Activated CD8-positive, alpha-beta T cell treated with anti-CD3 and anti-CD28 coated beads for 36 hours (primary cell): Measurements from ENCODE around the gene NOP10. TPM values are rescaled to one million over a fixed set of nuclear protein-coding genes. Genes with fewer than 3 reads are reported as not detected.
A peak's percentile ranks its signal among the peaks of the same experiment; 100 is the strongest.

Experiments
- ATAC-seq: fragments of 200-7000 bp; cut with Tn5 transposase; one replicate; pipeline ENCODE4 v1.10.0; 2021; ENCODE audit warnings: mild to moderate bottlenecking, moderate library complexity
- CTCF ChIA-PET: fragments of 350-600 bp; sonication (Branson Sonifier 250); formaldehyde crosslinking; loops from one replicate; lab custom pipeline; 2021; ENCODE audit warnings: antibody characterized with exemption; lab: Charles Lee
- POLR2A ChIA-PET: fragments of 350-600 bp; sonication (Branson Sonifier 250); formaldehyde crosslinking; loops from one replicate; lab custom pipeline; 2021; ENCODE audit warnings: antibody characterized with exemption; lab: Charles Lee
- DNase-seq: peaks from one replicate; pipeline ENCODE4 v3.0.0-alpha.2; 2020
- H3K27ac Mint-ChIP-seq: one replicate; pipeline ENCODE4 v1.8.0; 2021; ENCODE audit warnings: mild to moderate bottlenecking, mixed read lengths
- H3K27me3 Mint-ChIP-seq: one replicate; pipeline ENCODE4 v1.8.0; 2021; ENCODE audit warnings: mixed read lengths
- H3K36me3 Mint-ChIP-seq: one replicate; pipeline ENCODE4 v1.8.0; 2021; ENCODE audit warnings: low read depth, mixed read lengths
- H3K4me1 Mint-ChIP-seq: one replicate; pipeline ENCODE4 v1.8.0; 2021; ENCODE audit warnings: low read depth, mixed read lengths
- H3K4me3 Mint-ChIP-seq: one replicate; pipeline ENCODE4 v1.8.0; 2021; ENCODE audit warnings: mild to moderate bottlenecking, moderate library complexity, mixed read lengths
- H3K9me3 Mint-ChIP-seq: one replicate; pipeline ENCODE4 v1.8.0; 2021; ENCODE audit warnings: mixed read lengths
- intact Hi-C: fragments of 100-400 bp; cut with micrococcal nuclease; formaldehyde crosslinking; loops from one replicate; pipeline ENCODE4 v1.10.0; 2022
- total RNA-seq, 2 experiments: library from RNA; stranded (reverse); gene quantifications; one replicate each; pipeline ENCODE4 v1.2.3, GENCODE V29; 2021
- TF ChIP-seq, protein P1 (sequence below): fragments of 200-600 bp; IDR thresholded peaks from one replicate; pipeline ENCODE4 v1.8.0; 2022; ENCODE audit warnings: antibody characterized with exemption, mild to moderate bottlenecking

The NOP10 gene
- total RNA-seq, 2 experiments from 2014 or later: 225 to 226 TPM

DNA sequence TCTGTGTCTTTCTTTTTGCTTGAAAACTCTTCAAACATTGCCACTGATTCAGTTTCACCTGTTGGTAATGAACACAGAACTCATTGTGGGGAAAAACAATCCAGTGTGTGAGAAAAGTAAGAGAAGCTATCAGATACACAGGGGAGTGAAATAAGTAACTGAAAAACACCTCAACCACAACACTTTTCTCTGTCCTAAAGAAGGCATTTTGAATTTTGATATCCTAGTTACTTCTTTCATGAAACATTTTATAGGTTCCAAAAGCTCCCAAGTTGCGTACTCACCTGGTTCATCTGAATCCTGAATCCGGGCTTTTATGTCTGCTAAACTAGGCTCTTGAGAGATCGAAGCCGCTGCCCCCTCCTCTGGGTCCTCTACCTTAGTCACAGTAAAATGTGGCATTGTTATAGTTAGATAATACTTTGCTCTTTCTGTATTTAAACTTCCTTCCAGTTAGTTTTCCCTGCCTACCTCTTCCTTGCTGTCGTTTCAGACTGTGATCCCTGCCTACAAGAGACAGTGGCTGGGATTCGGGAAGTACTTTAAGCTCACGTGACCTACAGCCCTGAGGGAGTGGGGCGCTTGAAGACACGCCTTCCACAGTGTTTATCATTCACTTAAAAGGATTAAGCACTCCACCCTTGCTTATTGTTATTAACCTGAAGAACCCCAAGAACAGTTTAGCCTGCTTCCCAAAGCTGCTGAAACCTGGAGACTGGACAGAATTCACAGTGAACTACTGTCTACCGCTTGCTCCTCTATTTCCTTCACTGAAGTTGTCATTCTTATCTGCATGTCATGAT, 24.5 kb downstream of the NOP10 start:
- CTCF ChIA-PET: interaction anchor here (1.2 to 3.5 kb wide), 7 partner anchors 10 to 77 kb away, joined by 3 to 23 read pairs (median 7); partner anchors contain the start of genes LPCAT4 and SLC12A6
- peaks cover 50% of the 10 kb centered on the region for H3K4me1 Mint-ChIP-seq
- no peaks in the 10 kb centered on the region for H3K9me3 Mint-ChIP-seq

DNA sequence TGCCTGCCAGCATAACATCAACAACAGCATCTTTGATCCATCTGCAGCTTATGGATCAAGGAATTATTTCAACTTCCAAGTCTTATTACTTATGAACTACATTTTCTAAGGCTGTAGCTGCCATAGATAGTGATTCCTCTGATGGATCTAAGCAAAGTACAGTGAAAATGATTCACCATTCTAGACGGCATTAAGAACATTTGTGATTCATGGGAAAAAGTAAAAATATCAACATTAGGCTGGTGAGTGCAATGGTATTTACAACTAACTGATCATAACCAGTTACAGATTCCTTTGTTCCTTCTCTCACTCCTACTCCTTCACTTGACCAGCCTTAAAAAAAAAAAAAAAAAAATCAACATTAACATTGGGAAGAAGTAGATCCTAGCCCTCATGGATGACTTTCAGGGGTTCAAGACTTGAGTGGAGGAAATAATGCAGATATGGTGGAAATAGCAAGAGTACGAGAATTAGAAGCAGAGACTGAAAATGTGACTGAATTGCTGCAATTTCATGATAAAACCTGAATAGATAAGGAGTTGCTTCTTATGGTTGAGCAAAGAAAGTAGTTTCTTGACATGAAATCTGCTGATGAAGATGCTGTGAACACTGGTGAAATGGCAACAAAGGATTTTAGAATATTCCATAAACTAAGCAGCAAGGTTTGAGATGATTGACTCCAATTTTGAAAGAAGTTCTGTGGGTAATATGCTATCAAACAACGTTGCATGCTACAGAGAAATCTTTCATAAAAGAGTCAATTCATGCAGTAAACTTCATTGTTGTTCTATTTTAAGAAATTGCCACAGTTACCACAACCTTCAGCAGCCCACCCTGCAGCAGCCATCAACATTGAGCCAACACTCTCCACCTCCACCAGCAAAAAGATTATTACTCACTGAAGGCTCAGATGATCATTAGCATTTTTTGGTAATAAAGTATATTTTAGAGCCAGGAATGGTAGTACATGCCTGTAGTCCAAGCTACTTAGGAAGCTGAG, 28.1 kb downstream of the NOP10 start:
- TF ChIP-seq, protein P1, sequence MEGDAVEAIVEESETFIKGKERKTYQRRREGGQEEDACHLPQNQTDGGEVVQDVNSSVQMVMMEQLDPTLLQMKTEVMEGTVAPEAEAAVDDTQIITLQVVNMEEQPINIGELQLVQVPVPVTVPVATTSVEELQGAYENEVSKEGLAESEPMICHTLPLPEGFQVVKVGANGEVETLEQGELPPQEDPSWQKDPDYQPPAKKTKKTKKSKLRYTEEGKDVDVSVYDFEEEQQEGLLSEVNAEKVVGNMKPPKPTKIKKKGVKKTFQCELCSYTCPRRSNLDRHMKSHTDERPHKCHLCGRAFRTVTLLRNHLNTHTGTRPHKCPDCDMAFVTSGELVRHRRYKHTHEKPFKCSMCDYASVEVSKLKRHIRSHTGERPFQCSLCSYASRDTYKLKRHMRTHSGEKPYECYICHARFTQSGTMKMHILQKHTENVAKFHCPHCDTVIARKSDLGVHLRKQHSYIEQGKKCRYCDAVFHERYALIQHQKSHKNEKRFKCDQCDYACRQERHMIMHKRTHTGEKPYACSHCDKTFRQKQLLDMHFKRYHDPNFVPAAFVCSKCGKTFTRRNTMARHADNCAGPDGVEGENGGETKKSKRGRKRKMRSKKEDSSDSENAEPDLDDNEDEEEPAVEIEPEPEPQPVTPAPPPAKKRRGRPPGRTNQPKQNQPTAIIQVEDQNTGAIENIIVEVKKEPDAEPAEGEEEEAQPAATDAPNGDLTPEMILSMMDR: no peak
- no peak for DNase-seq
- Mint-ChIP-seq H3K9me3 (no peaks in the 10 kb centered on the region), H3K36me3 (peaks cover 18% of the 10 kb centered on the region), H3K4me3 (peak overlapping the region; percentile 45), H3K4me1 (peaks cover 51% of the 10 kb centered on the region), H3K27me3 (no peaks in the 10 kb centered on the region), H3K27ac (peak overlapping the region; percentile 55)
- ChIA-PET CTCF (interaction anchor here (1.1 to 2.5 kb wide), 5 partner anchors 9 to 86 kb away, joined by 3 to 10 read pairs (median 6); partner anchors contain the start of genes LPCAT4, NOP10 and NUTM1), POLR2A (interaction anchor here (0.7 to 1.2 kb wide), 3 partner anchors 8 to 20 kb away, joined by 3 read pairs; no protein-coding TSS in a partner anchor)
- intact Hi-C loops: no loop called here
- no peak for ATAC-seq

More for the DNA sequence above, 24.5 kb downstream of the NOP10 start:
- POLR2A ChIA-PET: interaction anchor here (0.6 to 2.1 kb wide), 8 partner anchors 8 to 32 kb away, joined by 3 to 18 read pairs (median 5); no protein-coding TSS in a partner anchor
- DNase-seq: peak; percentile 51
- ATAC-seq: peak; percentile 76
- peaks cover 17% of the 10 kb centered on the region for H3K36me3 Mint-ChIP-seq
- H3K27ac Mint-ChIP-seq: peak overlapping the region; percentile 91
- H3K4me3 Mint-ChIP-seq: peak overlapping the region; percentile 86
- TF ChIP-seq, protein P1: no peak
- intact Hi-C loops: no loop called here
- no peaks in the 10 kb centered on the region for H3K27me3 Mint-ChIP-seq

DNA sequence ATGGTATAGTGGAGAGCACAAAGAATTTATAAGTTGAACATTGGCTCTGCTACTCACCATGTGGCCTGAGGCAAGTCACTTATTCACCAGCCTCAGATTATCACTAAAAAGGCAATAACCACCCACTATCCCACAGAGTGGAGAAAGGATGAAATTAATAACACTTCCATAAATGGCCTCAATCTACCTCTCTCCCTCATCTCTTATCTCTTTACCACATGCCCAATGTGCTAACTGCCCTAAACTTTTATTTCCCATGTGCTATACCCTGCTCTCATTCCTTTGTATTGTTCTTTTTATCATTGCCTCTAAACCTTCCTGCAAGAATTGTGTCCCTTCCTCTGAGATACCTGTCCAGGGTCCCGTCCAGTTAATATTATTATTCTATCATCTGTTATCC, 31.4 kb downstream of the NOP10 start:
- no peak overlapping the region for H3K4me3 Mint-ChIP-seq
- CTCF ChIA-PET: no interaction called here

DNA sequence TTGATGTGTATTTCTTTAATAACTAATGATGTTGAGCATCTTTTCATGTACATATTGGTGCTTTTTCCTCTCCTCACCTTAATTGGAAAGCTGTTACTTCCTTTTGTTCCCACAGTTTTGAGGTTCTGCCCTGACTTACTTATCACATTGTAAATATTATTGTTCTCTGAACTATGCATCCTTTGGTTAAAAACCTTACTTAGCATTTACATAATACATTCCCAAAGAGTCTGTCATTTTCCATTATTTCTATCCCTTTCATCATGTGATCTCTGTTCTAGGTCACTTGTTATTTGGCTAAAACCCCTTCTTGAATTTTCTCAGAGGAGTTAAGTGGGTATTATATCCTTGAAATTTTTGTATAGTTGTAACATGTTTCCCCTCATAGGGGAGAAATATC, 38.3 kb downstream of the NOP10 start:
- Mint-ChIP-seq H3K4me3 (no peak overlapping the region), H3K27me3 (no peaks in the 10 kb centered on the region), H3K27ac (no peak overlapping the region), H3K4me1 (peaks cover 55% of the 10 kb centered on the region), H3K9me3 (peaks cover 2% of the 10 kb centered on the region), H3K36me3 (peaks cover 23% of the 10 kb centered on the region)
- ChIA-PET POLR2A (no interaction called here), CTCF (interaction anchor here (0.5 to 1.4 kb wide), 2 partner anchors 64 to 68 kb away, joined by 3 read pairs; no protein-coding TSS in a partner anchor)
- DNase-seq (no peak), ATAC-seq (no peak)
- TF ChIP-seq, protein P1: no peak
- intact Hi-C loops: no loop called here

More for the DNA sequence above, 31.4 kb downstream of the NOP10 start:
- POLR2A ChIA-PET: no interaction called here
- peaks cover 56% of the 10 kb centered on the region for H3K4me1 Mint-ChIP-seq
- no peak for ATAC-seq
- intact Hi-C loops: no loop called here
- DNase-seq: no peak
- no peaks in the 10 kb centered on the region for H3K27me3 Mint-ChIP-seq
- TF ChIP-seq, protein P1: no peak
- H3K36me3 Mint-ChIP-seq: peaks cover 24% of the 10 kb centered on the region
- peaks cover 2% of the 10 kb centered on the region for H3K9me3 Mint-ChIP-seq
- no peak overlapping the region for H3K27ac Mint-ChIP-seq
